ENCODE data around the gene CRYGN.

GRCh38 chr7:151393031-151393977 is 46.6 kb downstream of the CRYGN start:
- TF ChIP-seq GATA3 (IDR thresholded peaks at IDR 0.05; ENCODE audit: low read depth, low read length) (no peak), GATA2 (IDR thresholded peaks at IDR 0.05; ENCODE audit: low read depth, low read length) (no peak)

All from SH-SY5Y (cell line).